H1 (cell line): ENCODE measurements around the gene INHBA. TPM values are rescaled to one million over a fixed set of nuclear protein-coding genes. Genes with fewer than 3 reads are reported as not detected.

Experiments used
- CTCF ChIA-PET: fragments of 300-600 bp; sonication (Branson Sonifier 250); formaldehyde crosslinking; loops from one replicate; lab custom pipeline; 2021; ENCODE audit not compliant: partially characterized antibody; lab: Charles Lee
- POLR2A ChIA-PET: fragments of 300-600 bp; sonication (Branson Sonifier 250); formaldehyde crosslinking; loops from one replicate; lab custom pipeline; 2021; ENCODE audit warnings: inconsistent platforms; ENCODE audit not compliant: partially characterized antibody; lab: Charles Lee
- DNase-seq, 2 experiments: peaks; one replicate each; pipeline versions ENCODE4 v3.0.0 to v3.0.0-alpha.2; 2010 to 2022; ENCODE audit warnings: low spot score in 2 of 2, low read depth in 1 of 2, mixed read lengths in 1 of 2
- FAIRE-seq: peaks from 2 replicates; lab custom pipeline; 2011; peaks lifted over from hg19 to GRCh38; lab: Jason Lieb, UNC
- H2AFZ ChIP-seq: 2 replicates; pipeline ENCODE4 v1.8.1; 2012; ENCODE audit warnings: low read length, inconsistent platforms
- H2AK5ac ChIP-seq: 2 replicates; pipeline ENCODE4 v1.6.1; 2013; ENCODE audit warnings: low read depth, low read length
- H2BK120ac ChIP-seq: replicated peaks from 2 replicates; pipeline ENCODE3; 2013; ENCODE audit warnings: low read depth, low read length, inconsistent platforms
- H2BK12ac ChIP-seq: 2 replicates; pipeline ENCODE4 v1.6.1; 2013; ENCODE audit warnings: low read depth, low read length
- H2BK15ac ChIP-seq: 2 replicates; pipeline ENCODE4 v1.6.1; 2013; ENCODE audit warnings: low read length
- H2BK20ac ChIP-seq: 2 replicates; pipeline ENCODE4 v1.6.1; 2013; ENCODE audit warnings: low read length
- H2BK5ac ChIP-seq: 2 replicates; pipeline ENCODE4 v1.6.1; 2013; ENCODE audit warnings: low read depth, low read length
- H3K14ac ChIP-seq: 2 replicates; pipeline ENCODE4 v1.6.1; 2013; ENCODE audit warnings: inconsistent platforms; ENCODE audit not compliant: insufficient read length
- H3K18ac ChIP-seq: 2 replicates; pipeline ENCODE4 v1.6.1; 2013; ENCODE audit warnings: low read length; ENCODE audit errors: extremely low read depth
- H3K23ac ChIP-seq: 2 replicates; pipeline ENCODE4 v1.6.1; 2013; ENCODE audit warnings: inconsistent platforms; ENCODE audit not compliant: insufficient read length
- H3K23me2 ChIP-seq: 2 replicates; pipeline ENCODE4 v1.6.1; 2013; ENCODE audit warnings: low read depth, low read length
- H3K27ac ChIP-seq: 2 replicates; pipeline ENCODE4 v1.6.1; 2011; ENCODE audit warnings: low read depth, low read length, inconsistent platforms
- H3K27me3 ChIP-seq, 4 experiments: replicated peaks in 1 of 4; 1 replicate in 1 of 4; 2 replicates in 3 of 4; pipeline versions ENCODE4 v1.6.1 to v1.8.1; 2011 to 2013; ENCODE audit warnings: low read length in 3 of 4, mild to moderate bottlenecking in 3 of 4, inconsistent platforms in 2 of 4, mixed read lengths in 2 of 4, moderate library complexity in 1 of 4; ENCODE audit not compliant: control insufficient read depth in 3 of 4, insufficient read depth in 3 of 4; ENCODE audit errors: extremely low read depth in 1 of 4
- H3K36me3 ChIP-seq, 4 experiments: 2 replicates each; pipeline versions ENCODE4 v1.6.1 to v1.8.1; 2011 to 2013; ENCODE audit warnings: mild to moderate bottlenecking in 4 of 4, low read length in 3 of 4, moderate library complexity in 2 of 4, control low read depth in 1 of 4, inconsistent platforms in 1 of 4; ENCODE audit not compliant: insufficient read depth in 4 of 4, control insufficient read depth in 2 of 4
- H3K4ac ChIP-seq: replicated peaks from 2 replicates; pipeline ENCODE3; 2013; ENCODE audit warnings: low read length, low read depth, mixed read lengths, inconsistent platforms; ENCODE audit not compliant: insufficient read length
- H3K4me1 ChIP-seq, 4 experiments: replicated peaks in 1 of 4; 1 replicate in 1 of 4; 2 replicates in 3 of 4; pipeline versions ENCODE4 v1.6.1 to v1.8.1; 2011 to 2013; ENCODE audit warnings: low read length in 3 of 4, inconsistent platforms in 2 of 4, mixed read lengths in 1 of 4; ENCODE audit not compliant: insufficient read depth in 4 of 4, control insufficient read depth in 3 of 4
- H3K4me2 ChIP-seq, 2 experiments: 2 replicates each; pipeline versions ENCODE4 v1.6.1 to v1.8.1; 2011 to 2013; ENCODE audit warnings: low read depth in 2 of 2, low read length in 2 of 2, control low read depth in 1 of 2, inconsistent platforms in 1 of 2, mild to moderate bottlenecking in 1 of 2; ENCODE audit not compliant: insufficient read depth in 1 of 2
- H3K4me3 ChIP-seq, 4 experiments: fragments of 200-600, 300-600 bp in 1 of 4; sonication (generic), shearing (Covaris generic), sonication (Bioruptor Twin) in 1 of 4; 2 replicates each; pipeline versions ENCODE4 v1.5.1 to v1.8.1; 2011 to 2016; ENCODE audit warnings: low read length in 4 of 4, low read depth in 3 of 4, control low read depth in 2 of 4, inconsistent platforms in 2 of 4, mild to moderate bottlenecking in 2 of 4, mixed read lengths in 1 of 4, moderate library complexity in 1 of 4; ENCODE audit not compliant: insufficient read depth in 2 of 4; ENCODE audit errors: extremely low read depth in 1 of 4
- H3K56ac ChIP-seq: replicated peaks from 2 replicates; pipeline ENCODE3; 2013; ENCODE audit warnings: low read depth, mild to moderate bottlenecking, mixed read lengths, low read length, inconsistent platforms; ENCODE audit not compliant: insufficient read length
- H3K79me1 ChIP-seq: 2 replicates; pipeline ENCODE4 v1.6.1; 2013; ENCODE audit warnings: low read depth, low read length, control low read depth
- H3K79me2 ChIP-seq, 2 experiments: 2 replicates each; pipeline versions ENCODE4 v1.6.1 to v1.8.1; 2012 to 2013; ENCODE audit warnings: low read length in 2 of 2, mild to moderate bottlenecking in 2 of 2, inconsistent platforms in 1 of 2; ENCODE audit not compliant: insufficient read depth in 2 of 2, control insufficient read depth in 1 of 2
- H3K9ac ChIP-seq, 4 experiments: replicated peaks in 1 of 4; 1 replicate in 1 of 4; 2 replicates in 3 of 4; pipeline versions ENCODE4 v1.6.1 to v1.8.1; 2011 to 2013; ENCODE audit warnings: low read depth in 3 of 4, low read length in 3 of 4, control low read depth in 2 of 4, mild to moderate bottlenecking in 2 of 4, moderate library complexity in 2 of 4, inconsistent platforms in 1 of 4; ENCODE audit errors: extremely low read depth in 1 of 4
- H3K9me3 ChIP-seq, 2 experiments: 2 replicates each; pipeline versions ENCODE4 v1.6.1 to v1.8.1; 2012 to 2013; ENCODE audit warnings: mild to moderate bottlenecking in 2 of 2, moderate library complexity in 2 of 2, control low read depth in 1 of 2, inconsistent platforms in 1 of 2, low read depth in 1 of 2, low read length in 1 of 2, mixed read lengths in 1 of 2; ENCODE audit not compliant: insufficient read depth in 2 of 2
- H4K20me1 ChIP-seq, 2 experiments: replicated peaks in 1 of 2; 2 replicates each; pipeline versions ENCODE3 to v1.8.1; 2011 to 2013; ENCODE audit warnings: inconsistent platforms in 2 of 2, low read length in 2 of 2, mild to moderate bottlenecking in 1 of 2; ENCODE audit not compliant: insufficient read depth in 2 of 2, control insufficient read depth in 1 of 2
- H4K5ac ChIP-seq: 2 replicates; pipeline ENCODE4 v1.6.1; 2013; ENCODE audit warnings: low read length, low read depth, mixed read lengths, inconsistent platforms; ENCODE audit not compliant: insufficient read length
- H4K8ac ChIP-seq: 2 replicates; pipeline ENCODE4 v1.8.0; 2013; ENCODE audit warnings: mild to moderate bottlenecking, moderate library complexity, low read length, inconsistent platforms; ENCODE audit not compliant: insufficient read depth; ENCODE audit errors: extremely low read depth
- H4K91ac ChIP-seq: replicated peaks from 2 replicates; pipeline ENCODE3; 2013; ENCODE audit warnings: low read length, mixed read lengths, inconsistent platforms; ENCODE audit not compliant: insufficient read length
- ASH2L ChIP-seq: fragments of 200-600, 300-600 bp; sonication (generic); IDR thresholded peaks from one replicate; pipeline ENCODE4 v1.7.1; 2017; ENCODE audit warnings: low read length
- ATF3 ChIP-seq: IDR thresholded peaks from 2 replicates; pipeline ENCODE4 v1.6.1; 2011; ENCODE audit warnings: low read depth, mild to moderate bottlenecking, low read length; ENCODE audit not compliant: insufficient read depth
- EZH2 ChIP-seq: fragments of 200-600 bp; sonication (generic); IDR thresholded peaks from 2 replicates; pipeline ENCODE4 v1.7.1; 2012; ENCODE audit warnings: low read depth, mild to moderate bottlenecking, moderate library complexity, low read length, inconsistent platforms; ENCODE audit not compliant: severe bottlenecking
- KDM4A ChIP-seq: IDR thresholded peaks from one replicate; pipeline ENCODE4 v1.7.1; 2012; ENCODE audit warnings: low read depth, mild to moderate bottlenecking, moderate library complexity, low read length, inconsistent platforms; ENCODE audit not compliant: severe bottlenecking
- NANOG ChIP-seq: IDR thresholded peaks from 2 replicates; pipeline ENCODE4 v1.6.1; 2011; ENCODE audit warnings: low read length, low read depth, mild to moderate bottlenecking, inconsistent platforms; ENCODE audit not compliant: insufficient read depth, poor library complexity, severe bottlenecking
- NRF1 ChIP-seq: IDR thresholded peaks from 2 replicates; pipeline ENCODE4 v1.6.1; 2011; ENCODE audit warnings: mild to moderate bottlenecking, low read depth, low read length, improper control_type of control experiment
- SAP30 ChIP-seq: fragments of 300-600 bp; sonication (generic); IDR thresholded peaks from 2 replicates; pipeline ENCODE4 v1.7.1; 2012; ENCODE audit warnings: low read length, moderate library complexity, mild to moderate bottlenecking, inconsistent platforms; ENCODE audit not compliant: insufficient read depth, insufficient replicate concordance
- SIRT6 ChIP-seq: IDR thresholded peaks from one replicate; pipeline ENCODE4 v1.7.1; 2012; ENCODE audit warnings: low read length, inconsistent platforms
- TAF7 ChIP-seq: optimal IDR thresholded peaks from 2 replicates; pipeline ENCODE3; 2011; ENCODE audit warnings: low read depth, mild to moderate bottlenecking, inconsistent platforms, low read length, moderate library complexity, borderline replicate concordance
- TCF12 ChIP-seq: IDR thresholded peaks from 2 replicates; pipeline ENCODE4 v1.6.1; 2011; ENCODE audit warnings: low read depth, mild to moderate bottlenecking, low read length
- WGBS, 2 experiments: shearing (Covaris generic) in 1 of 2; methylation state at CpG; one replicate each; pipeline versions ENCODE4 v1.1.6 to v1.1.7; 2013 to 2015; ENCODE audit warnings: low lambda C conversion rate in 2 of 2, mixed read lengths in 2 of 2, inconsistent platforms in 1 of 2, low coverage in 1 of 2, missing lambda C conversion rate in 1 of 2; ENCODE audit not compliant: insufficient replicate concordance in 2 of 2, insufficient coverage in 1 of 2, insufficient read length in 1 of 2; ENCODE audit errors: extremely low coverage in 1 of 2, missing lambda C conversion rate in 1 of 2; 5-methylcytosine and 5-hydroxymethylcytosine counted together
- polyA plus RNA-seq, 7 experiments: library from polyadenylated mRNA; depleted of rRNA in 3 of 7; stranded (reverse) in 5 of 7; unstranded in 2 of 7; fragments of >200 nt in 5 of 7; fragments of 200-250 nt in 2 of 7; gene quantifications; 1 replicate in 5 of 7; 2 replicates in 1 of 7; 4 replicates in 1 of 7; pipeline versions ENCODE4 v1.2.1 to v1.2.3, GENCODE V29; 2011 to 2013; ENCODE audit warnings: missing spikeins in 2 of 7, mixed read lengths in 2 of 7
- total RNA-seq: library from RNA; stranded (reverse); fragmentation: NEBNext Ultra II Directional; extraction: Animal tissue kit (Norgen Biotek cat#: 25700); gene quantifications from 2 replicates; pipeline ENCODE4 v1.2.1, GENCODE V29; 2021
- TF ChIP-seq, protein P1 (sequence below): IDR thresholded peaks from 2 replicates; pipeline ENCODE4 v1.6.1; 2012; ENCODE audit warnings: low read length, inconsistent platforms

INHBA gene
- total and polyA plus RNA-seq, 2 of the 8 experiments (the other 6 are each of a cell fraction or from before 2014, with no cell fraction given), result 1.1 to 2.7 TPM

- Histone ChIP-seq H3K79me2 (no peaks in the 10 kb centered on the region), H2AFZ (no peak overlapping the region), H3K4me1 (peaks cover 5 to 15% (median 9%) of the 10 kb centered on the region in 4 experiments), H3K27ac (no peak overlapping the region), H3K27me3 (peaks cover 4 to 18% (median 13%) of the 10 kb centered on the region in 4 experiments), H2BK15ac (no peak overlapping the region), H3K14ac (no peak overlapping the region), H4K91ac (no peak overlapping the region), H3K4ac (no peak overlapping the region), H2BK120ac (no peak overlapping the region), H3K4me2 (no peak overlapping the region), H2AK5ac (no peak overlapping the region), H3K23me2 (no peaks in the 10 kb centered on the region; the same call in 1 of the 2 replicates), H2BK5ac (no peak overlapping the region), H3K4me3 (no peak overlapping the region), H2BK20ac (no peak overlapping the region), H3K79me1 (no peaks in the 10 kb centered on the region), H4K5ac (no peak overlapping the region), H3K23ac (no peak overlapping the region), H2BK12ac (no peak overlapping the region), H4K8ac (no peak overlapping the region), H3K56ac (no peak overlapping the region), H3K9me3 (no peaks in the 10 kb centered on the region), H3K36me3 (no peaks in the 10 kb centered on the region), H3K18ac (no peak overlapping the region), H3K9ac (no peak overlapping the region), H4K20me1 (no peaks in the 10 kb centered on the region)
- FAIRE-seq (no peak), DNase-seq (no peak)
- CTCF ChIA-PET, result interaction anchor here (1.3 to 4.3 kb wide), 16 partner anchors 9 to 717 kb away, joined by 3 to 35 read pairs (median 9); no protein-coding TSS in a partner anchor
- POLR2A ChIA-PET, result no interaction called here
- WGBS, 2 experiments, result 90% methylated on average over 4 of the region's 4 CpGs; no CpG with 5 or more reads in 1 of the 2 experiments
- TF ChIP-seq NRF1, result no peak
- no peak for TF ChIP-seq TCF12
- no peak for TF ChIP-seq SIRT6
- no peak for TF ChIP-seq ATF3
- no peak for TF ChIP-seq EZH2
- TF ChIP-seq ASH2L, result no peak
- TF ChIP-seq, protein P1, sequence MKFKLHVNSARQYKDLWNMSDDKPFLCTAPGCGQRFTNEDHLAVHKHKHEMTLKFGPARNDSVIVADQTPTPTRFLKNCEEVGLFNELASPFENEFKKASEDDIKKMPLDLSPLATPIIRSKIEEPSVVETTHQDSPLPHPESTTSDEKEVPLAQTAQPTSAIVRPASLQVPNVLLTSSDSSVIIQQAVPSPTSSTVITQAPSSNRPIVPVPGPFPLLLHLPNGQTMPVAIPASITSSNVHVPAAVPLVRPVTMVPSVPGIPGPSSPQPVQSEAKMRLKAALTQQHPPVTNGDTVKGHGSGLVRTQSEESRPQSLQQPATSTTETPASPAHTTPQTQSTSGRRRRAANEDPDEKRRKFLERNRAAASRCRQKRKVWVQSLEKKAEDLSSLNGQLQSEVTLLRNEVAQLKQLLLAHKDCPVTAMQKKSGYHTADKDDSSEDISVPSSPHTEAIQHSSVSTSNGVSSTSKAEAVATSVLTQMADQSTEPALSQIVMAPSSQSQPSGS, result no peak
- no peak for TF ChIP-seq SAP30
- no peak for TF ChIP-seq NANOG
- no peak for TF ChIP-seq KDM4A
- no peak for TF ChIP-seq TAF7
Measured at GRCh38 chr7:41709621-41710020, 6.7 kb upstream of the INHBA start.
